PFSK-1 (cell line): ENCODE measurements around the gene SSH2.

Experiments
- FOXP2 ChIP-seq: optimal IDR thresholded peaks from 2 replicates; pipeline ENCODE3; 2011; ENCODE audit warnings: borderline replicate concordance, control low read depth, inconsistent platforms; ENCODE audit not compliant: insufficient read depth; ENCODE audit errors: extremely low read length, extremely low read depth
- POLR2AphosphoS5 ChIP-seq: IDR thresholded peaks from 2 replicates; pipeline ENCODE4 v1.6.1; 2012; ENCODE audit warnings: low read depth, mild to moderate bottlenecking, control low read depth, low read length, moderate library complexity
- REST ChIP-seq, 2 experiments: IDR thresholded peaks; 2 replicates each; pipeline versions ENCODE4 v1.6.1 to v1.8.0; 2011 to 2012; ENCODE audit warnings: low read depth in 2 of 2, low read length in 2 of 2, control low read depth in 1 of 2, inconsistent platforms in 1 of 2, mild to moderate bottlenecking in 1 of 2, moderate library complexity in 1 of 2; ENCODE audit not compliant: insufficient read depth in 1 of 2
- SIN3A ChIP-seq: IDR thresholded peaks from 2 replicates; pipeline ENCODE4 v1.6.1; 2012; ENCODE audit warnings: mild to moderate bottlenecking, low read length, moderate library complexity, borderline replicate concordance; ENCODE audit not compliant: insufficient read depth
- TAF1 ChIP-seq: IDR thresholded peaks from 2 replicates; pipeline ENCODE4 v1.6.1; 2012; ENCODE audit warnings: low read length, control low read depth, borderline replicate concordance; ENCODE audit not compliant: insufficient read depth

SSH2 gene

GRCh38 chr17:29698019-29698777, 231.8 kb downstream of the SSH2 start:
- no peak for TF ChIP-seq REST (IDR thresholded peaks at IDR 0.05; ENCODE audit: insufficient read depth in 1 of 2, low read depth in 2 of 2, low read length in 2 of 2)
- no peak for TF ChIP-seq POLR2AphosphoS5
- TF ChIP-seq SIN3A = no peak
- TF ChIP-seq FOXP2 = no peak
- TF ChIP-seq TAF1 = no peak

- TF ChIP-seq FOXP2 = no peak
Measured at GRCh38 chr17:29697371-29697770, 232.7 kb downstream of the SSH2 start.

GRCh38 chr17:29694918-29695563, 235.0 kb downstream of the SSH2 start:
- TF ChIP-seq FOXP2 = no peak
- TF ChIP-seq TAF1 = no peak
- TF ChIP-seq SIN3A = no peak
- TF ChIP-seq REST (IDR thresholded peaks at IDR 0.05; ENCODE audit: insufficient read depth in 1 of 2, low read depth in 2 of 2, low read length in 2 of 2) = no peak
- no peak for TF ChIP-seq POLR2AphosphoS5

- no peak for TF ChIP-seq SIN3A
- no peak for TF ChIP-seq POLR2AphosphoS5
- no peak for TF ChIP-seq REST (IDR thresholded peaks at IDR 0.05; ENCODE audit: insufficient read depth in 1 of 2, low read depth in 2 of 2, low read length in 2 of 2)
- TF ChIP-seq FOXP2 = no peak
- TF ChIP-seq TAF1 = no peak
Measured at GRCh38 chr17:29693751-29694150, 236.3 kb downstream of the SSH2 start.

- TF ChIP-seq TAF1 (no peak), REST (IDR thresholded peaks at IDR 0.05; ENCODE audit: insufficient read depth in 1 of 2, low read depth in 2 of 2, low read length in 2 of 2) (no peak), POLR2AphosphoS5 (no peak), SIN3A (no peak), FOXP2 (no peak)
Measured at GRCh38 chr17:29687596-29687995, 242.4 kb downstream of the SSH2 start.
